ENCODE results near the gene ANTXR2. TPM values are rescaled to one million over a fixed set of nuclear protein-coding genes. Genes with fewer than 3 reads are reported as not detected.

Gene ANTXR2
- total RNA-seq, 1 donor from 2014 or later: 28.3 TPM

GRCh38 chr4:80075995-80076675 lies 3.1 kb upstream of the ANTXR2 start:
- no peaks in the 10 kb centered on the region for H3K9me3 Mint-ChIP-seq
- Histone ChIP-seq H3K27ac (no peak overlapping the region), H3K9ac (no peak overlapping the region), H3K36me3 (no peaks in the 10 kb centered on the region), H2AFZ (replicated peaks) (no peak overlapping the region), H3F3A (ENCODE audit: low read depth) (peaks cover 23% of the 10 kb centered on the region), H3K79me2 (ENCODE audit: low read depth) (no peaks in the 10 kb centered on the region), H3K9me3 (ENCODE audit: low read depth) (no peaks in the 10 kb centered on the region), H3K4me1 (peaks cover 11% of the 10 kb centered on the region), H4K20me1 (ENCODE audit: low read depth) (no peaks in the 10 kb centered on the region), H3K27me3 (peaks cover 18% of the 10 kb centered on the region), H3K4me3 (no peak overlapping the region), H3K4me2 (no peak overlapping the region)
- H3K27ac Mint-ChIP-seq: no peak overlapping the region
- peaks cover 6% of the 10 kb centered on the region for H3K4me1 Mint-ChIP-seq
- H3K36me3 Mint-ChIP-seq: no peaks in the 10 kb centered on the region
- TF ChIP-seq EZH2 (IDR thresholded peaks at IDR 0.05) (no peak), CTCF (IDR thresholded peaks at IDR 0.05) (no peak), EZH2phosphoT487 (IDR thresholded peaks at IDR 0.05) (no peak)
- peaks cover 6% of the 10 kb centered on the region for H3K27me3 Mint-ChIP-seq (ENCODE audit: insufficient read depth, low read depth)
- DNase-seq (ENCODE audit: low spot score): no peak
- H3K4me3 Mint-ChIP-seq: no peak overlapping the region

GRCh38 chr4:80074651-80075050 lies 1.6 kb upstream of the ANTXR2 start:
- Mint-ChIP-seq H3K4me3 (no peak overlapping the region), H3K27me3 (ENCODE audit: insufficient read depth, low read depth) (peaks cover 6% of the 10 kb centered on the region), H3K9me3 (no peaks in the 10 kb centered on the region), H3K27ac (no peak overlapping the region), H3K4me1 (peaks cover 15% of the 10 kb centered on the region), H3K36me3 (peaks cover 4% of the 10 kb centered on the region)
- DNase-seq (ENCODE audit: low spot score): no peak
- Histone ChIP-seq H3K27me3 (peaks cover 27% of the 10 kb centered on the region), H2AFZ (replicated peaks) (no peak overlapping the region), H3K9me3 (ENCODE audit: low read depth) (no peaks in the 10 kb centered on the region), H3K27ac (no peak overlapping the region), H3K9ac (no peak overlapping the region), H3F3A (ENCODE audit: low read depth) (peaks cover 23% of the 10 kb centered on the region), H4K20me1 (ENCODE audit: low read depth) (no peaks in the 10 kb centered on the region), H3K79me2 (ENCODE audit: low read depth) (no peaks in the 10 kb centered on the region), H3K36me3 (no peaks in the 10 kb centered on the region), H3K4me2 (no peak overlapping the region), H3K4me3 (no peak overlapping the region), H3K4me1 (peaks cover 11% of the 10 kb centered on the region)
- TF ChIP-seq EZH2phosphoT487 (IDR thresholded peaks at IDR 0.05): no peak
- TF ChIP-seq EZH2 (IDR thresholded peaks at IDR 0.05): no peak
- no peak for TF ChIP-seq CTCF (IDR thresholded peaks at IDR 0.05)

- no peak overlapping the region for H3K27ac ChIP-seq
- Mint-ChIP-seq H3K4me3 (no peak overlapping the region), H3K4me1 (peaks cover 15% of the 10 kb centered on the region), H3K27ac (no peak overlapping the region), H3K36me3 (peaks cover 9% of the 10 kb centered on the region), H3K9me3 (no peaks in the 10 kb centered on the region), H3K27me3 (ENCODE audit: insufficient read depth, low read depth) (peaks cover 6% of the 10 kb centered on the region)
- H3K4me2 ChIP-seq: no peak overlapping the region
- no peaks in the 10 kb centered on the region for H3K79me2 ChIP-seq (ENCODE audit: low read depth)
- peaks cover 27% of the 10 kb centered on the region for H3K27me3 ChIP-seq
- no peaks in the 10 kb centered on the region for H3K9me3 ChIP-seq (ENCODE audit: low read depth)
- H2AFZ ChIP-seq (replicated peaks): no peak overlapping the region
- peaks cover 23% of the 10 kb centered on the region for H3F3A ChIP-seq (ENCODE audit: low read depth)
- H4K20me1 ChIP-seq (ENCODE audit: low read depth): no peaks in the 10 kb centered on the region
- DNase-seq (ENCODE audit: low spot score): no peak
- H3K36me3 ChIP-seq: no peaks in the 10 kb centered on the region
- H3K4me3 ChIP-seq: no peak overlapping the region
- TF ChIP-seq CTCF (IDR thresholded peaks at IDR 0.05): no peak
- TF ChIP-seq EZH2phosphoT487 (IDR thresholded peaks at IDR 0.05): no peak
- no peak for TF ChIP-seq EZH2 (IDR thresholded peaks at IDR 0.05)
- peaks cover 11% of the 10 kb centered on the region for H3K4me1 ChIP-seq
- no peak overlapping the region for H3K9ac ChIP-seq
Measured at GRCh38 chr4:80074069-80074468, 1.0 kb upstream of the ANTXR2 start.

All from neural progenitor cell (in vitro differentiated cells).